IMR-90 (cell line): Measurements from ENCODE around the gene LAIR2. TPM values are rescaled to one million over a fixed set of nuclear protein-coding genes. Genes with fewer than 3 reads are reported as not detected.

ENCODE experiments used
- ATAC-seq: fragments of 200-7000 bp; cut with Tn5 transposase; 2 replicates; pipeline ENCODE4 v1.9.1; 2020; ENCODE audit warnings: low read depth, mild to moderate bottlenecking, moderate library complexity
- BruUV-seq: library from RNA; stranded (reverse); fragments of 400-500 nt; replicated peaks from 2 replicates; lab custom pipeline; 2021; lab: Mats Ljungman, UMichigan
- CTCF ChIA-PET: fragments of 300-600 bp; formaldehyde crosslinking; extraction: SDS; loops from one replicate; lab custom pipeline; 2021; ENCODE audit warnings: antibody characterized with exemption; lab: Yijun Ruan, JAX
- POLR2A ChIA-PET: fragments of 300-600 bp; sonication (Branson Sonifier 250); formaldehyde crosslinking; loops from one replicate; lab custom pipeline; 2022; ENCODE audit warnings: antibody characterized with exemption; ENCODE audit not compliant: unreplicated experiment; lab: Charles Lee
- DNase-seq: peaks from one replicate; pipeline ENCODE4 v3.0.0; 2013
- H2AFZ ChIP-seq: replicated peaks from 2 replicates; pipeline ENCODE3; 2013; ENCODE audit warnings: low read length, mild to moderate bottlenecking; ENCODE audit not compliant: poor library complexity
- H2AK5ac ChIP-seq: 2 replicates; pipeline ENCODE4 v1.6.1; 2013; ENCODE audit warnings: low read depth, low read length, inconsistent platforms
- H2AK9ac ChIP-seq: replicated peaks from 2 replicates; pipeline ENCODE3; 2013; ENCODE audit warnings: mild to moderate bottlenecking, low read depth, low read length, moderate library complexity; ENCODE audit not compliant: poor library complexity
- H2BK120ac ChIP-seq: 2 replicates; pipeline ENCODE4 v1.6.1; 2013; ENCODE audit warnings: low read depth, low read length, inconsistent platforms
- H2BK15ac ChIP-seq: 3 replicates; pipeline ENCODE4 v1.6.1; 2013; ENCODE audit warnings: low read depth, low read length, inconsistent platforms
- H2BK20ac ChIP-seq: 2 replicates; pipeline ENCODE4 v1.6.1; 2013; ENCODE audit warnings: low read depth, mild to moderate bottlenecking, inconsistent platforms, low read length, moderate library complexity
- H2BK5ac ChIP-seq: 2 replicates; pipeline ENCODE4 v1.6.1; 2013; ENCODE audit warnings: mild to moderate bottlenecking, low read depth, low read length, inconsistent platforms; ENCODE audit not compliant: poor library complexity, severe bottlenecking
- H3K14ac ChIP-seq: replicated peaks from 2 replicates; pipeline ENCODE4 v1.6.1; 2013; ENCODE audit warnings: low read depth, low read length, inconsistent platforms
- H3K18ac ChIP-seq: 2 replicates; pipeline ENCODE4 v1.6.1; 2013; ENCODE audit warnings: low read depth, low read length, control low read depth
- H3K23ac ChIP-seq: 2 replicates; pipeline ENCODE4 v1.6.1; 2013; ENCODE audit warnings: low read depth, low read length, inconsistent platforms
- H3K27ac ChIP-seq: 2 replicates; pipeline ENCODE4 v1.5.1; 2013; ENCODE audit warnings: mild to moderate bottlenecking, control low read depth, low read length; ENCODE audit not compliant: insufficient read depth
- H3K27me3 ChIP-seq: 2 replicates; pipeline ENCODE4 v1.6.1; 2013; ENCODE audit warnings: low read length; ENCODE audit not compliant: control insufficient read depth, insufficient read depth
- H3K36me3 ChIP-seq: 2 replicates; pipeline ENCODE4 v1.6.1; 2013; ENCODE audit warnings: low read length, mixed read lengths; ENCODE audit not compliant: control insufficient read depth, insufficient read depth
- H3K4ac ChIP-seq: 2 replicates; pipeline ENCODE4 v1.6.1; 2013; ENCODE audit warnings: low read depth, low read length, inconsistent platforms
- H3K4me1 ChIP-seq: 2 replicates; pipeline ENCODE4 v1.6.1; 2013; ENCODE audit warnings: low read length, mixed read lengths; ENCODE audit not compliant: control insufficient read depth, insufficient read depth
- H3K4me2 ChIP-seq: 2 replicates; pipeline ENCODE4 v1.6.1; 2013; ENCODE audit warnings: low read depth, mild to moderate bottlenecking, control low read depth, low read length, moderate library complexity
- H3K4me3 ChIP-seq: 2 replicates; pipeline ENCODE4 v1.5.1; 2013; ENCODE audit warnings: low read depth, mild to moderate bottlenecking, control low read depth, low read length, moderate library complexity; ENCODE audit not compliant: insufficient read depth
- H3K56ac ChIP-seq: 2 replicates; pipeline ENCODE4 v1.6.1; 2013; ENCODE audit warnings: low read length, inconsistent platforms; ENCODE audit not compliant: insufficient read depth; ENCODE audit errors: extremely low read depth
- H3K79me1 ChIP-seq, 2 experiments: 2 replicates each; pipeline ENCODE4 v1.6.1; 2013; ENCODE audit warnings: low read length in 2 of 2, inconsistent platforms in 1 of 2, low read depth in 1 of 2
- H3K9ac ChIP-seq: 2 replicates; pipeline ENCODE4 v1.6.1; 2013; ENCODE audit warnings: low read depth, low read length, control low read depth
- H3K9me1 ChIP-seq: 2 replicates; pipeline ENCODE4 v1.6.1; 2013; ENCODE audit warnings: low read length, inconsistent platforms; ENCODE audit not compliant: insufficient read depth
- H3K9me3 ChIP-seq: 2 replicates; pipeline ENCODE4 v1.6.1; 2013; ENCODE audit warnings: low read length; ENCODE audit not compliant: control insufficient read depth, insufficient read depth
- H4K20me1 ChIP-seq: 2 replicates; pipeline ENCODE4 v1.6.1; 2013; ENCODE audit warnings: low read length, inconsistent platforms; ENCODE audit not compliant: insufficient read depth
- H4K5ac ChIP-seq: 2 replicates; pipeline ENCODE4 v1.6.1; 2013; ENCODE audit warnings: mild to moderate bottlenecking, low read depth, low read length, control low read depth
- H4K8ac ChIP-seq, 2 experiments: 2 replicates each; pipeline ENCODE4 v1.6.1; 2013; ENCODE audit warnings: low read depth in 2 of 2, low read length in 2 of 2, control low read depth in 1 of 2, inconsistent platforms in 1 of 2
- H4K91ac ChIP-seq: 2 replicates; pipeline ENCODE4 v1.6.1; 2013; ENCODE audit warnings: low read depth, low read length, inconsistent platforms; ENCODE audit not compliant: insufficient read depth
- RAD21 ChIP-seq: IDR thresholded peaks from 2 replicates; pipeline ENCODE4 v1.6.1; 2012; ENCODE audit warnings: low read length, improper control_type of control experiment
- WGBS, 2 experiments: methylation state at CpG; one replicate each; pipeline versions ENCODE4 v1.1.5 to v1.1.7; 2013; ENCODE audit warnings: missing lambda C conversion rate in 2 of 2; ENCODE audit not compliant: insufficient read length in 1 of 2; ENCODE audit errors: extremely low coverage in 2 of 2; 5-methylcytosine and 5-hydroxymethylcytosine counted together
- dilution Hi-C: fragments of 300-500 bp; cut with HindIII; formaldehyde crosslinking; loops from one replicate; pipeline ENCODE4 v1.14.3; 2018; ENCODE audit warnings: low sequenced_read_pairs; ENCODE audit not compliant: unreplicated experiment
- in situ Hi-C: fragments of 300-500 bp; cut with MboI; formaldehyde crosslinking; loops from 3 replicates; pipeline ENCODE4 v1.14.3; 2019; ENCODE audit warnings: low sequenced_read_pairs, inconsistent platforms, mixed read lengths
- intact Hi-C: fragments of 100-400 bp; cut with micrococcal nuclease; formaldehyde crosslinking; loops from 2 replicates; pipeline ENCODE4 v1.10.0; 2022
- polyA plus RNA-seq, 3 experiments: library from polyadenylated mRNA; depleted of rRNA; stranded (reverse); fragments of >200 nt; gene quantifications; 2 replicates each; pipeline ENCODE4 v1.2.3, GENCODE V29; 2012; ENCODE audit warnings: low replicate concordance in 1 of 3
- total RNA-seq: library from RNA; depleted of rRNA; stranded (reverse); fragments of >200 nt; gene quantifications from 2 replicates; pipeline ENCODE4 v1.2.3, GENCODE V29; 2012
- TF ChIP-seq, protein P1 (sequence below): fragments of 150-350 bp; IDR thresholded peaks from 2 replicates; pipeline ENCODE4 v1.6.1; 2016; ENCODE audit warnings: low read depth, mild to moderate bottlenecking, low read length, moderate library complexity, borderline replicate concordance

Gene LAIR2
- total and polyA plus RNA-seq, 2 of the 4 experiments (the other 2 are of a cell fraction), result not detected

DNA sequence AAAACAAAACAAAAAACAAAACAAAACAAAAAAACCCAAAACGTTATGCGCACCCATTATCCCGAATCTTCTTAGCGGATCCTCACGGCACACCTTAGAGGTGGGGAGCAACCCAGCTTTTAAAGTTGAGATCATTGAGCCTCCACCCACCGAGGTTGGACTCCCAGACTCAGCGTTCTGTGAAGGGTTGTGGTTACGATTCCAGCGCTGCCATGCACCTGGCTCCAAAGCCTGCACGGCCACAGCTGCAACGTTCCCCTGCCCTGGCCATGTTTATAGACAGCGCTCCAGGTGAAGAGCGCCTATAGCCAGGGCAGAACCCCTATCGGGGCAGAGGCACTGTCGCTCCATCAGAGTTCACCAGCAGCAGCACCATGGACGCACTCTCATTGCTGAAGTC lies 52.3 kb downstream of the LAIR2 start:
- H3K23ac ChIP-seq, result no peak overlapping the region
- H2AFZ ChIP-seq, result no peak overlapping the region
- no peak overlapping the region for H3K9ac ChIP-seq
- no peak for TF ChIP-seq RAD21
- TF ChIP-seq, protein P1, sequence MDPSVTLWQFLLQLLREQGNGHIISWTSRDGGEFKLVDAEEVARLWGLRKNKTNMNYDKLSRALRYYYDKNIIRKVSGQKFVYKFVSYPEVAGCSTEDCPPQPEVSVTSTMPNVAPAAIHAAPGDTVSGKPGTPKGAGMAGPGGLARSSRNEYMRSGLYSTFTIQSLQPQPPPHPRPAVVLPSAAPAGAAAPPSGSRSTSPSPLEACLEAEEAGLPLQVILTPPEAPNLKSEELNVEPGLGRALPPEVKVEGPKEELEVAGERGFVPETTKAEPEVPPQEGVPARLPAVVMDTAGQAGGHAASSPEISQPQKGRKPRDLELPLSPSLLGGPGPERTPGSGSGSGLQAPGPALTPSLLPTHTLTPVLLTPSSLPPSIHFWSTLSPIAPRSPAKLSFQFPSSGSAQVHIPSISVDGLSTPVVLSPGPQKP, result no peak
- H3K79me1 ChIP-seq, result no peaks in the 10 kb centered on the region
- no peak overlapping the region for H2BK15ac ChIP-seq
- H2BK120ac ChIP-seq, result no peak overlapping the region
- no peak overlapping the region for H4K5ac ChIP-seq
- no peak overlapping the region for H4K91ac ChIP-seq
- no peak overlapping the region for H3K18ac ChIP-seq
- H3K27me3 ChIP-seq, result no peaks in the 10 kb centered on the region
- no peak overlapping the region for H2BK20ac ChIP-seq
- H3K56ac ChIP-seq, result no peak overlapping the region
- no peak overlapping the region for H3K4me2 ChIP-seq
- H4K20me1 ChIP-seq, result no peaks in the 10 kb centered on the region
- H2AK5ac ChIP-seq, result no peak overlapping the region
- no peak overlapping the region for H3K4ac ChIP-seq
- in situ Hi-C loops (no loop called here), intact Hi-C loops (no loop called here), dilution Hi-C loops (no loop called here)
- no peaks in the 10 kb centered on the region for H3K36me3 ChIP-seq
- no peak for ATAC-seq
- POLR2A ChIA-PET, result no interaction called here
- no peak overlapping the region for H2AK9ac ChIP-seq
- CTCF ChIA-PET, result no interaction called here
- H3K9me1 ChIP-seq, result no peaks in the 10 kb centered on the region
- 76% methylated on average over 4 of the region's 16 CpGs; no CpG with 5 or more reads in 1 of the 2 experiments for WGBS, 2 experiments
- DNase-seq, result no peak
- H2BK5ac ChIP-seq, result no peak overlapping the region
- no peaks in the 10 kb centered on the region for H3K4me1 ChIP-seq
- no peak overlapping the region for H4K8ac ChIP-seq
- BruUV-seq, result no TSS peak
- H3K27ac ChIP-seq, result no peak overlapping the region
- H3K14ac ChIP-seq, result no peak overlapping the region
- H3K9me3 ChIP-seq, result peaks cover 30% of the 10 kb centered on the region
- H3K4me3 ChIP-seq, result no peak overlapping the region
